Endothelial cell of umbilical vein (primary cell): Measurements from ENCODE around the gene THEMIS. TPM values are rescaled to one million over a fixed set of nuclear protein-coding genes. Genes with fewer than 3 reads are reported as not detected.

ENCODE experiments used
- BruUV-seq: library from RNA; stranded (reverse); fragments of 400-500 nt; replicated peaks from 2 replicates; lab custom pipeline; 2021; lab: Mats Ljungman, UMichigan
- CTCF ChIA-PET: fragments of 300-600, 350-600 bp; sonication (Branson Sonifier 250); formaldehyde crosslinking; loops from one replicate; lab custom pipeline; 2021; ENCODE audit warnings: antibody characterized with exemption, inconsistent platforms; lab: Charles Lee
- POLR2A ChIA-PET: fragments of 300-600, 350-600 bp; sonication (Branson Sonifier 250); formaldehyde crosslinking; loops from one replicate; lab custom pipeline; 2021; ENCODE audit warnings: antibody characterized with exemption, inconsistent platforms; lab: Charles Lee
- DNase-seq: peaks from one replicate; pipeline ENCODE4 v3.0.0-alpha.2; 2011; ENCODE audit warnings: low read depth, low spot score
- FAIRE-seq: peaks from 2 replicates; lab custom pipeline; 2011; peaks lifted over from hg19 to GRCh38; lab: Jason Lieb, UNC
- H2AFZ ChIP-seq: 2 replicates; pipeline ENCODE4 v1.6.0; 2012; ENCODE audit warnings: low read depth, low read length, control low read depth, inconsistent platforms
- H3K27ac ChIP-seq: 2 replicates; pipeline ENCODE4 v1.5.1; 2011; ENCODE audit warnings: low read depth, mild to moderate bottlenecking, control low read depth, low read length, moderate library complexity; ENCODE audit not compliant: insufficient read depth
- H3K27me3 ChIP-seq, 2 experiments: 2 replicates each; pipeline versions ENCODE4 v1.6.0 to v1.6.1; 2011; ENCODE audit warnings: low read length in 2 of 2, mixed read lengths in 1 of 2; ENCODE audit not compliant: control insufficient read depth in 2 of 2, insufficient read depth in 2 of 2
- H3K36me3 ChIP-seq, 2 experiments: 2 replicates in 1 of 2; 3 replicates in 1 of 2; pipeline ENCODE4 v1.5.1; 2011; ENCODE audit warnings: low read length in 2 of 2, mild to moderate bottlenecking in 1 of 2, moderate library complexity in 1 of 2; ENCODE audit not compliant: control insufficient read depth in 2 of 2, insufficient read depth in 2 of 2; ENCODE audit errors: extremely low read depth in 1 of 2
- H3K4me1 ChIP-seq: 3 replicates; pipeline ENCODE4 v1.5.1; 2011; ENCODE audit warnings: mild to moderate bottlenecking, low read length; ENCODE audit not compliant: control insufficient read depth, insufficient read depth; ENCODE audit errors: extremely low read depth
- H3K4me2 ChIP-seq: 2 replicates; pipeline ENCODE4 v1.6.1; 2011; ENCODE audit warnings: low read length, control low read depth, mixed read lengths; ENCODE audit not compliant: insufficient read depth
- H3K4me3 ChIP-seq, 3 experiments: fragments of 200-600 bp in 1 of 3; sonication (generic), shearing (Covaris generic) in 1 of 3; replicated peaks in 1 of 3; 2 replicates each; pipeline ENCODE4 v1.5.1; 2011 to 2016; ENCODE audit warnings: control low read depth in 3 of 3, low read length in 3 of 3, mild to moderate bottlenecking in 2 of 3, inconsistent platforms in 1 of 3, low read depth in 1 of 3, moderate library complexity in 1 of 3; ENCODE audit not compliant: insufficient read depth in 1 of 3
- H3K79me2 ChIP-seq: 2 replicates; pipeline ENCODE4 v1.6.0; 2012; ENCODE audit warnings: low read length, inconsistent platforms; ENCODE audit not compliant: control insufficient read depth, insufficient read depth
- H3K9ac ChIP-seq: replicated peaks from 2 replicates; pipeline ENCODE3; 2011; ENCODE audit warnings: low read length, control low read depth; ENCODE audit not compliant: insufficient read depth; ENCODE audit errors: extremely low read depth
- H3K9me1 ChIP-seq: replicated peaks from 3 replicates; pipeline ENCODE4 v1.6.0; 2011; ENCODE audit warnings: mild to moderate bottlenecking, low read length; ENCODE audit not compliant: control insufficient read depth, insufficient read depth; ENCODE audit errors: extremely low read depth
- H3K9me3 ChIP-seq: replicated peaks from 2 replicates; pipeline ENCODE4 v1.5.1; 2012; ENCODE audit warnings: low read length, inconsistent platforms; ENCODE audit not compliant: control insufficient read depth, insufficient read depth
- H4K20me1 ChIP-seq: replicated peaks from 2 replicates; pipeline ENCODE3; 2011; ENCODE audit warnings: mild to moderate bottlenecking, low read length; ENCODE audit not compliant: control insufficient read depth, insufficient read depth; ENCODE audit errors: extremely low read depth
- CTCF ChIP-seq, 2 donors: IDR thresholded peaks; 1 replicate in 1 of 2; 2 replicates in 1 of 2; pipeline ENCODE4 v1.5.1; 2011; ENCODE audit warnings: low read length in 2 of 2, mild to moderate bottlenecking in 2 of 2, moderate library complexity in 2 of 2, control low read depth in 1 of 2, inconsistent platforms in 1 of 2, low read depth in 1 of 2; ENCODE audit not compliant: insufficient read depth in 1 of 2; ENCODE audit errors: extremely low read depth in 1 of 2
- EZH2 ChIP-seq: IDR thresholded peaks from 2 replicates; pipeline ENCODE4 v1.6.1; 2012; ENCODE audit warnings: borderline replicate concordance, low read depth, mild to moderate bottlenecking, moderate library complexity, low read length, inconsistent platforms; ENCODE audit not compliant: severe bottlenecking
- FOS ChIP-seq: IDR thresholded peaks from 2 replicates; pipeline ENCODE4 v1.6.1; 2011; ENCODE audit warnings: mild to moderate bottlenecking, low read length, moderate library complexity, borderline replicate concordance; ENCODE audit not compliant: insufficient read depth
- GATA2 ChIP-seq: IDR thresholded peaks from 2 replicates; pipeline ENCODE4 v1.7.0; 2011; ENCODE audit warnings: low read depth, mild to moderate bottlenecking, moderate library complexity, mixed read lengths, low read length; ENCODE audit not compliant: insufficient read length, insufficient read depth
- JUN ChIP-seq: IDR thresholded peaks from 2 replicates; pipeline ENCODE4 v1.6.1; 2011; ENCODE audit warnings: borderline replicate concordance, low read depth; ENCODE audit not compliant: insufficient read length, insufficient read depth
- MAX ChIP-seq: IDR thresholded peaks from 2 replicates; pipeline ENCODE4 v1.6.1; 2011; ENCODE audit not compliant: insufficient read depth, insufficient read length
- MYC ChIP-seq: IDR thresholded peaks from one replicate; pipeline ENCODE4 v1.6.1; 2011; ENCODE audit warnings: mild to moderate bottlenecking, low read depth, low read length
- POLR2A ChIP-seq: IDR thresholded peaks from 2 replicates; pipeline ENCODE4 v1.6.1; 2012; ENCODE audit warnings: low read depth, mild to moderate bottlenecking, control low read depth, low read length
- POLR2AphosphoS5 ChIP-seq: IDR thresholded peaks from 2 replicates; pipeline ENCODE4 v1.6.1; 2012; ENCODE audit warnings: low read depth, mild to moderate bottlenecking, control low read depth, low read length, moderate library complexity; ENCODE audit not compliant: insufficient read depth
- dilution Hi-C: fragments of 300-500 bp; cut with MboI; formaldehyde crosslinking; loops from one replicate; pipeline ENCODE4 v1.15.0; 2019; ENCODE audit warnings: low sequenced_read_pairs; ENCODE audit not compliant: extremely low pct_ligation_motif_present
- intact Hi-C: fragments of 100-400 bp; cut with micrococcal nuclease; formaldehyde crosslinking; loops from one replicate; pipeline ENCODE4 v1.10.0; 2022
- polyA plus RNA-seq, 4 experiments: library from polyadenylated mRNA; depleted of rRNA in 3 of 4; stranded (reverse) in 3 of 4; unstranded in 1 of 4; fragments of >200 nt; gene quantifications; 2 replicates each; pipeline versions ENCODE4 v1.2.1 to v1.2.3, GENCODE V29; 2011 to 2012; ENCODE audit warnings: missing spikeins in 1 of 4
- total RNA-seq: library from RNA; stranded (reverse); gene quantifications from 2 replicates; pipeline ENCODE4 v1.2.3, GENCODE V29; 2021

The THEMIS gene
- total and polyA plus RNA-seq, 2 donors (not counting 3 experiments of a cell fraction or from before 2014, with no cell fraction given) = not detected

GRCh38 chr6:127818149-127818548, 82.7 kb downstream of the THEMIS start:
- no peaks in the 10 kb centered on the region for H3K9me1 ChIP-seq
- H4K20me1 ChIP-seq = no peaks in the 10 kb centered on the region
- no peak overlapping the region for H3K27ac ChIP-seq
- no peaks in the 10 kb centered on the region for H3K9me3 ChIP-seq
- DNase-seq (no peak), FAIRE-seq (no peak)
- H3K4me2 ChIP-seq = no peak overlapping the region
- no TSS peak for BruUV-seq
- ChIA-PET POLR2A (no interaction called here), CTCF (no interaction called here)
- H3K9ac ChIP-seq = no peak overlapping the region
- H3K27me3 ChIP-seq = peaks cover 4 to 24% of the 10 kb centered on the region in 2 experiments
- dilution Hi-C loops (no loop called here), intact Hi-C loops (no loop called here)
- H3K36me3 ChIP-seq = no peaks in the 10 kb centered on the region
- TF ChIP-seq MYC = no peak
- TF ChIP-seq EZH2 = no peak
- no peaks in the 10 kb centered on the region for H3K79me2 ChIP-seq
- no peak overlapping the region for H2AFZ ChIP-seq
- no peak overlapping the region for H3K4me3 ChIP-seq
- H3K4me1 ChIP-seq = no peaks in the 10 kb centered on the region

GRCh38 chr6:127816643-127817042, 84.2 kb downstream of the THEMIS start:
- H3K9ac ChIP-seq = no peak overlapping the region
- H3K27ac ChIP-seq = no peak overlapping the region
- H4K20me1 ChIP-seq = no peaks in the 10 kb centered on the region
- no TSS peak for BruUV-seq
- no peak for FAIRE-seq
- no peaks in the 10 kb centered on the region for H3K79me2 ChIP-seq
- no peaks in the 10 kb centered on the region for H3K36me3 ChIP-seq
- no peaks in the 10 kb centered on the region for H3K9me1 ChIP-seq
- intact Hi-C loops = no loop called here
- H3K27me3 ChIP-seq = peaks cover 6 to 18% of the 10 kb centered on the region in 2 experiments
- dilution Hi-C loops = no loop called here
- DNase-seq = no peak
- no peaks in the 10 kb centered on the region for H3K9me3 ChIP-seq
- no peak overlapping the region for H2AFZ ChIP-seq
- ChIA-PET POLR2A (no interaction called here), CTCF (interaction anchor here (0.6 kb wide), 1 partner anchor 79 kb away, joined by 3 read pairs; no protein-coding TSS in a partner anchor)
- H3K4me3 ChIP-seq = no peak overlapping the region
- H3K4me1 ChIP-seq = no peaks in the 10 kb centered on the region
- no peak for TF ChIP-seq GATA2
- no peak for TF ChIP-seq CTCF (IDR thresholded peaks at IDR 0.05; ENCODE audit: extremely low read depth in 1 of 2, insufficient read depth in 1 of 2, low read depth in 1 of 2, low read length in 2 of 2)
- no peak for TF ChIP-seq EZH2
- TF ChIP-seq JUN = no peak
- no peak for TF ChIP-seq POLR2A
- no peak for TF ChIP-seq POLR2AphosphoS5
- TF ChIP-seq MYC = no peak
- TF ChIP-seq FOS = no peak
- no peak for TF ChIP-seq MAX
- no peak overlapping the region for H3K4me2 ChIP-seq
